NT2/D1 (cell line): ENCODE measurements around the gene SH3BP2.
"Not testable (repeated sequence)": the region's sequence is repeated elsewhere in the genome, so short reads cannot be mapped to it uniquely, and the experiment has no call there.

Experiments
- DNase-seq: peaks from one replicate; pipeline ENCODE4 v3.0.0-alpha.2; 2011; ENCODE audit warnings: low read depth, low spot score
- H3K27me3 ChIP-seq: 2 replicates; pipeline ENCODE4 v1.6.0; 2011; ENCODE audit warnings: mild to moderate bottlenecking; ENCODE audit not compliant: insufficient read length, insufficient read depth
- H3K36me3 ChIP-seq: 2 replicates; pipeline ENCODE4 v1.6.1; 2011; ENCODE audit warnings: mild to moderate bottlenecking, low read length, mixed read lengths; ENCODE audit not compliant: insufficient read depth, insufficient read length
- H3K4me1 ChIP-seq: 2 replicates; pipeline ENCODE4 v1.5.1; 2011; ENCODE audit not compliant: insufficient read depth, insufficient read length
- H3K4me3 ChIP-seq: 2 replicates; pipeline ENCODE4 v1.5.1; 2011; ENCODE audit warnings: low read depth; ENCODE audit not compliant: insufficient read length
- H3K9ac ChIP-seq: 2 replicates; pipeline ENCODE4 v1.6.0; 2011; ENCODE audit warnings: low read depth; ENCODE audit not compliant: insufficient read length
- H3K9me3 ChIP-seq: 2 replicates; pipeline ENCODE4 v1.5.1; 2011; ENCODE audit warnings: mild to moderate bottlenecking, low read length; ENCODE audit not compliant: insufficient read depth
- SUZ12 ChIP-seq: IDR thresholded peaks from 2 replicates; pipeline ENCODE4 v1.6.1; 2011; ENCODE audit not compliant: insufficient read length, insufficient read depth; ENCODE audit errors: extremely low read depth
- YY1 ChIP-seq: IDR thresholded peaks from 2 replicates; pipeline ENCODE4 v1.6.1; 2011; ENCODE audit not compliant: insufficient read length, insufficient read depth
- ZNF274 ChIP-seq: IDR thresholded peaks from 2 replicates; pipeline ENCODE4 v1.6.1; 2011; ENCODE audit warnings: mild to moderate bottlenecking, low read depth, low read length

The SH3BP2 gene

DNA sequence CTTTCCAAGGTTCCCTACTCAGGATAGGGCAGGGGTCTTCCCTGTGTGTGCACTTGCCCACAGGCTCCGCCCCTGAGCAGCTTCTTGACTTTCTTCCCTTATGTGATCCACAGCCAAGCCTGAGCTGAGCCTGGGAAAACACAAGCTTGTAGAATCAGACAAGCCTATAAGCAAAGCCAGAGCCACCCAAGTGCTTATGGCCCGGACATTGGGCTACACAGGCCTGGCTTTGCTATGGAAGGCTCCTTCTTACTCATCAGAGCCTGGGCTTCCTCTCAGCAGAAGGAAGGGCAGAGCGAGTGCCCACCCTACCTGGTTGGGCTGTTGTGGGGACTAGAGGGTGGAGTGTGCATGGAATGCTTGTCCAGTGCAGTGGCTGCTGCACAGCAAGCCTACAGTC, 35.5 kb upstream of the SH3BP2 start:
- H3K9me3 ChIP-seq, result peaks cover 4% of the 10 kb centered on the region; the same call in 1 of the 2 replicates
- peaks cover 7% of the 10 kb centered on the region for H3K36me3 ChIP-seq
- no peak for DNase-seq
- TF ChIP-seq SUZ12 (no peak), YY1 (no peak), ZNF274 (no peak)
- H3K27me3 ChIP-seq, result no peaks in the 10 kb centered on the region
- peaks cover 6% of the 10 kb centered on the region for H3K4me1 ChIP-seq
- H3K4me3 ChIP-seq, result no peak overlapping the region
- no peak overlapping the region for H3K9ac ChIP-seq

DNA sequence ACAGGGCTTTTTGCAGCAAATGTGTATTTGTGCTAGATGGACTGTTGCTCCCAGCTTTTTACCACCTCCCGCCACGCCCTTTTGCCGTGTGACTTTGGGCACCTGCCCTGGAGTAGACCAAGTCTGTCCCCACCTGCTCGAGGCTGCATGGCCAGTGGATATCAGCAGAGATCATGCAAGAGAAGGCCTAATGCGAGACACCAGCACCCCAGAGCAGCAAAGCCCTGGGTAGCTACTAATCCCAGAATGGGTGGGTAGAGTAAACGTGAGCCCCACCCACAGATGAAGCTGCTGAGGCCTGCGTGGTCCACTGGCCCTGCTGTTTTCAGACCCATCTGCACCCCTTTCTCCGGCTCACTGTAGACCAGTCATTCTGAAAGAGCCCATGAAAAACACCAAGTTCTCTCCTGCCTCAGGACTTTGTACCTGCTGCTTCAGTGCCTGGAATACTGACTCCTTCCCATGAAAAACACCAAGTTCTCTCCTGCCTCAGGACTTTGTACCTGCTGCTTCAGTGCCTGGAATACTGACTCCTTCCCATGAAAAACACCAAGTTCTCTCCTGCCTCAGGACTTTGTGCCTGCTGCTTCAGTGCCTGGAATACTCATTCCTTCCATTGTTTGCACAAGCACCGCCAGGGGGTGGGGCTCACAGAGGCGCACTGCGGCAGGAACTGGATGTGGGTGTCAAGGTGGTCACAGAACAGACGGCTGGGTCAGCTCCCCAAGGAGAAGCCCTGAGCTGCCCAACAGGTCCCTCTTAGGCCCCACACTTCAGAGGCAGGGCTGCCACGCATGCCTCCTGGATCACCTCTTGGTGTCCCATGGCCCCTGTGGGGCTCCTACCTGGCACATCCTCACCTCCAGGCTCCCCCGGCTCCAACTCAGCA, 31.6 kb upstream of the SH3BP2 start:
- Histone ChIP-seq H3K27me3 (no peaks in the 10 kb centered on the region), H3K9me3 (peaks cover 12% of the 10 kb centered on the region; the same call in 1 of the 2 replicates), H3K4me3 (no peak overlapping the region), H3K9ac (no peak overlapping the region), H3K4me1 (peaks cover 6% of the 10 kb centered on the region), H3K36me3 (no peaks in the 10 kb centered on the region)
- DNase-seq, result no peak
- TF ChIP-seq YY1, result no peak
- TF ChIP-seq SUZ12, result no peak
- TF ChIP-seq ZNF274, result no peak

DNA sequence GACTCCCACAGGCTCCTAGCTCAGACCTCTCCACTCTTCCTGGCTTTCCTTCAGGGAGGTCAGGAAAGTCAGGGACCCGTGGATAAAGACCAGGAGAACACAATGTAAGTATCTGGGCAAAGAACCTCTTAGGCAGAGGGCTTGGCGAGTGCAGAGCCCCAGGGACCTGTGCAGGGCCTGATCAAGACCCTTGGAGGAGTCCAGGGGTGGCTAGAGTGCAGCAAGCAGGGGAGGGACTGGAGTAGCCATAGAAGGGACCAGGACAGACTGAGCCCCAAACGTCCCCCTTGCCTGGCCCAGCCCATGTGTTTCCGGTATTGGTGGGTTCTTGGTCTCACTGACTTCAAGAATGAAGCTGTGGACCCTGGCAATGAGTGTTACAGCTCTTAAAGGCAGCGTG, 30.8 kb upstream of the SH3BP2 start:
- H3K4me1 ChIP-seq, result peaks cover 6% of the 10 kb centered on the region
- peaks cover 12% of the 10 kb centered on the region; the same call in 1 of the 2 replicates for H3K9me3 ChIP-seq
- DNase-seq, result no peak
- TF ChIP-seq YY1 (no peak), SUZ12 (no peak), ZNF274 (no peak)
- no peak overlapping the region for H3K4me3 ChIP-seq
- no peaks in the 10 kb centered on the region for H3K36me3 ChIP-seq
- H3K9ac ChIP-seq, result no peak overlapping the region
- no peaks in the 10 kb centered on the region for H3K27me3 ChIP-seq

DNA sequence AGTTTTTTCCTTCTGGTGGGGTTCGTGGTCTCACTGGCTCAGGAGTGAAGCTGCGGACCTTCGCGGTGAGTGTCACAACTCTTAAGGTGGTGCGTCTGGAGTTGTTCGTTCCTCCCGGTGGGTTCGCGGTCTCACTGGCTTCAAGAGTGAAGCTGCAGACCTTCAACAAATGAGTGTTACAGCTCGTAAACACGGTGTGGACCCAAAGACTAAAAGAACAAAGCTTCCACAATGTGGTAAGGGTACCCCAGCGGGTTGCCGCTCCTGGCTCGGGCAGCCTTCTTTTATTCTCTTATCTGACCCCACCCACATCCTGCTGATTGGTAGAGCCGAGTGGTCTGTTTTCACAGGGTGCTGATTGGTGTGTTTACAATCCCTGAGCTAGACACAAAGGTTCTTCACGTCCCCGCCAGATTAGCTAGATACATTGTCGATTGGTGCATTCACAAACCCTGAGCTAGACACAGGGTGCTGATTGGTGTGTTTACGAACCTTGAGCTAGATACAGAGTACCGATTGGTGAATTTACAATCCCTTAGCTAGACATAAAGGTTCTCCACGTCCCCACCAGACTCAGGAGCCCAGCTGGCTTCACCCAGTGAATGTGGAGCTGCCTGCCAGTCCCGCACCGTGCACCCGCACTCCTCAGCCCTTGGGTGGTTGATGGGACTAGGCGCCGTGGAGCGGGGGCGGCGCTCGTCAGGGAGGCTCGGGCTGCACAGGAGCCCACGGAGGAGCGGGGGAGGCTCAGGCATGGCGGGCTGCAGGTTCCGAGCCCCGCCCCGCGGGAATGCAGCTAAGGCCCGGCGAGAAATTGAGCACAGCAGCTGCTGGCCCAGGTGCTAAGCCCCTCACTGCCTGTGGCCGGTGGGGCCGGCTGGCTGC, 30.2 kb upstream of the SH3BP2 start:
- H3K9me3 ChIP-seq, result peaks cover 12% of the 10 kb centered on the region; the same call in 1 of the 2 replicates
- not testable (repeated sequence) for H3K27me3 ChIP-seq, H3K36me3 ChIP-seq, H3K4me1 ChIP-seq, H3K4me3 ChIP-seq, DNase-seq, H3K9ac ChIP-seq

DNA sequence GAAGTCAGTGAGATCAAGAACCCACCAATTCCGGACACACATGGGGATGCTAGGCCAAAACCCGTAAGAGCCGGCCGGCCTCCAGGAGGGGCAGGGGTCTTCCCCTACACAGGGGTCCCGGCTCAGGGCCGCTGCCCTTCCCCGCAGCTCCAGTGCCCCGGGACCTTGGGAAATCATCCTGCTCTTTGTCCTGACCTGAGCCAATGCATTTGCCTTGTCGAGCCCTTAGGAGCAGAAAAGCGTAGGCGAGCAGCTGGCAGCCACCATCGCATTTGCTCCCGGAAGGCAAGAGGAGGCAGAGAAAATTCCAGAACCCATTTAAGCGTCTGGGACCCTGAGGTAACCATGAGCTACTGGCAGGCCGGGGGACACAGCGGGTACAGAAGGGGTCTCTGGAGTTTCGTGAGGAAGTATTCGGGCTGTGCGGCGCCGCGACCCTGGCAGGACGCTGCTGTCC, 29.3 kb upstream of the SH3BP2 start:
- no peaks in the 10 kb centered on the region for H3K36me3 ChIP-seq
- DNase-seq, result no peak
- no peak overlapping the region for H3K9ac ChIP-seq
- H3K4me3 ChIP-seq, result no peak overlapping the region
- H3K4me1 ChIP-seq, result peaks cover 11% of the 10 kb centered on the region
- no peaks in the 10 kb centered on the region for H3K27me3 ChIP-seq
- TF ChIP-seq YY1 (no peak), SUZ12 (no peak), ZNF274 (no peak)
- peaks cover 12% of the 10 kb centered on the region; the same call in 1 of the 2 replicates for H3K9me3 ChIP-seq

DNA sequence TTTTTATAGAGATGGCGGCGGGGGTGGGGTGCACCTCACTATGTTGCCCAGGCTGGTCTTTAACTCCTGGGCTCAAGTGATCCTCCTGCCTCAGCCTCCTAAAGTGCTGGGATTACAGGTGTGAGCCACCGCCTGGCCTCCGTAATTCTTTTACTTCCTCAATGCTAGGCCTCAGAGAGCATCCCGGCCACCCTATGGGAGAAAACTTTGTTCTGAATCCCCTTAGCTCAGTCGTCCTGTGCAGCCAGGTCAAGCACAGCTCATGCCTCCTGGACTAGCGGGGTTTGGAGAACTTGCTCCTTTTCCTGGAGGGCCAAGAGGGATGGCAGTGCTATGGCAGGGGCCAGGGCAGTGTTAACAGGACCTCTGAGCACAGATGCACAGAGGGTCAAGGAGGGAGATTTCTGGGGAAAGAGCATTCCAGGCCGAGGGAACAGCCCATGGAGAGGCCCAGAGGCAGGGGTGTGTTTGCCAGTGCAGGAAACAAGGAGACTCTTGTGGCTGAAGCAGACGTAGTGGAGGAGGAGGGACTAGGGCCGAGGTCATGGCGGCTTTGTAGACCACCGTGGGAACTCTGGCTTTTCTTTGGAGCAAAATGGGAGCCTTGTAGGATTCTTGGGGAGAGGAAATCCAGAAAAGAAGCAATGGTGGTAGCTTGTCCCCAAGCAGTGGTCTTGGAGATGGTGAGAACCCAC, 26.9 kb upstream of the SH3BP2 start:
- TF ChIP-seq ZNF274 (no peak), SUZ12 (no peak), YY1 (no peak)
- Histone ChIP-seq H3K27me3 (no peaks in the 10 kb centered on the region), H3K4me3 (no peak overlapping the region), H3K36me3 (no peaks in the 10 kb centered on the region), H3K9me3 (peaks cover 12% of the 10 kb centered on the region; the same call in 1 of the 2 replicates), H3K9ac (no peak overlapping the region), H3K4me1 (peaks cover 10% of the 10 kb centered on the region)
- DNase-seq, result no peak

DNA sequence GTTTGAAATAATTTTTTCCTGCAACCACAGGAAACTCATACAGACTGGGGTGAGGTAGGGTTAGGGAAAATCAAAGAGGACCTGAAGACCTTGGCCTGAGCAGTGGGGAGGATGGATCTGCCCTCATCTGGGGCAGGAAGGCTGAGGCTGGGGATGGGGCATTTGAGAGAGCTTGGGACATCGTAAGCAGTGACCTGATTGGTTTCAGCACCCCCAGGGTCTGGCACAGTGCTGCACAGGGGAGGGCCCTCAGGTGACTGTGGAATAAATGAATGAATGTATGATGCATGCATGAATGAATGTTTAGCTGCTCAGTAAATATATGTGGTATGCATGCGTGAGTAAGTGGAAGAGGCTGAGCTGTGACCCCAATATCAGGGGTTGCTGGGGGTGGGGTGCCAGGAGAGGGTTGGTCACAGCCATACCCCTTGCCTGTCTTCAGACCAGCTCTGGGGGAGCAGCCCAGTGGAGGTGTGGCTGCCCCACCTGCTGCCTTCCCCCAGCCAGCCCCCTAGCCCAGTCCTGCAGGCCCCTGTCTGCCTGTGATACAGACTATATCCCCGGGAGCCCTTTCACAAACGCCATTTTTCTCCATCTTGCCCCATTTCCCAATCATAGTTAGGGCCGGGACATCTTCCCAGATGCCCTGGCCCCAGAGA, 25.7 kb upstream of the SH3BP2 start:
- no peak for DNase-seq
- H3K9ac ChIP-seq, result no peak overlapping the region

More for the DNA sequence above, 25.7 kb upstream of the SH3BP2 start:
- Histone ChIP-seq H3K9me3 (peaks cover 10% of the 10 kb centered on the region; the same call in 1 of the 2 replicates), H3K4me3 (no peak overlapping the region), H3K27me3 (no peaks in the 10 kb centered on the region), H3K4me1 (peaks cover 11% of the 10 kb centered on the region), H3K36me3 (no peaks in the 10 kb centered on the region)
- TF ChIP-seq SUZ12, result no peak
- TF ChIP-seq YY1, result no peak
- no peak for TF ChIP-seq ZNF274
